Measurements from ENCODE around the gene UGT1A10.

DNA sequence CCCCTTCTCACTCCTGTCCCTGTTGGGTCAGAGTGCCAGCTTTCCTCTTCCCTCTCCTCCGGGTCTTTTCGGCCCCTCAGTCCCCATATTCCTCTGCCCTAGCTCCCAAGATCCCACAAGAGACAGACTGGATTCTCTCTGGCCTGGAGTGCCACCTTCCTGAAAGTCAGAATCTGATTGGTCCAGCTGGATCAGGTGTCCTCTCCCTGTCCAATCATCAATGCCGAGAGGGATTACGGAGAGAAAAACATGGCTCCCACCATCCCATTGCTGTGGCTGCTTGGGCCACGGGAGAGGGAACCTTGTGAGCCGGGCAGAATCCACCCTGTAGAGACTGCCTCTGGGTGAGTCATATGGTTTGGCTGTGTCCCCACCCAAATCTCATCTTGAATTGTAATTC, 139.2 kb downstream of the UGT1A10 start:
- TF ChIP-seq, protein P1, sequence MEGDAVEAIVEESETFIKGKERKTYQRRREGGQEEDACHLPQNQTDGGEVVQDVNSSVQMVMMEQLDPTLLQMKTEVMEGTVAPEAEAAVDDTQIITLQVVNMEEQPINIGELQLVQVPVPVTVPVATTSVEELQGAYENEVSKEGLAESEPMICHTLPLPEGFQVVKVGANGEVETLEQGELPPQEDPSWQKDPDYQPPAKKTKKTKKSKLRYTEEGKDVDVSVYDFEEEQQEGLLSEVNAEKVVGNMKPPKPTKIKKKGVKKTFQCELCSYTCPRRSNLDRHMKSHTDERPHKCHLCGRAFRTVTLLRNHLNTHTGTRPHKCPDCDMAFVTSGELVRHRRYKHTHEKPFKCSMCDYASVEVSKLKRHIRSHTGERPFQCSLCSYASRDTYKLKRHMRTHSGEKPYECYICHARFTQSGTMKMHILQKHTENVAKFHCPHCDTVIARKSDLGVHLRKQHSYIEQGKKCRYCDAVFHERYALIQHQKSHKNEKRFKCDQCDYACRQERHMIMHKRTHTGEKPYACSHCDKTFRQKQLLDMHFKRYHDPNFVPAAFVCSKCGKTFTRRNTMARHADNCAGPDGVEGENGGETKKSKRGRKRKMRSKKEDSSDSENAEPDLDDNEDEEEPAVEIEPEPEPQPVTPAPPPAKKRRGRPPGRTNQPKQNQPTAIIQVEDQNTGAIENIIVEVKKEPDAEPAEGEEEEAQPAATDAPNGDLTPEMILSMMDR (IDR thresholded peaks at IDR 0.05): no peak
- TF ChIP-seq ZFX (IDR thresholded peaks at IDR 0.05; ENCODE audit: borderline replicate concordance): no peak
